ENCODE results near the gene NR4A3.

NR4A3 gene

DNA sequence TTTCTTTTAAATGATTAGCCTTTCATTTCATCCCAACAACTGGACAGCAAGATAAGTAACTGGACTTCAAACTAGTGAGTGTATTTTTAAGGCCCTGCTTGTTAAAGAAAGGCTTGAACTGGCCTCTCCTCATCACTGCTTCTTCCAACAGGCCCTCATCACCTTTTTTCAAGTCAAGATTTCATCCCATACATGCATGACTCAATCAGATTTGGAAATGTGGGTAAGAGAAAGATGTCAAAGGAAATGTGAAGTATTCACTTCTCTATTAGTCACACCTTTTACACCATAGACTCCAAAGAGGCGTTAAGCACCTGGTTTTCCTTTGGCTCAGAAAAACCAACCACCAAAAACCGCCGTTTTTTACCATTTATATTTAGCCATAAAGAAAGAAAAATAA, 4.9 kb downstream of the NR4A3 start:
- Histone ChIP-seq H3K9me2 (replicated peaks; ENCODE audit: insufficient read depth, low read length) (no peaks in the 10 kb centered on the region), H3K27me3 (replicated peaks; ENCODE audit: insufficient read depth, low read length) (peaks cover 17% of the 10 kb centered on the region), H3K36me3 (replicated peaks; ENCODE audit: insufficient read depth, low read length) (no peaks in the 10 kb centered on the region), H4K20me1 (ENCODE audit: insufficient read depth, low read length) (no peaks in the 10 kb centered on the region), H3K79me2 (ENCODE audit: low read length) (no peaks in the 10 kb centered on the region), H3K9me3 (replicated peaks; ENCODE audit: insufficient read depth, low read length) (no peaks in the 10 kb centered on the region), H3K4me3 (ENCODE audit: low read length) (no peak overlapping the region), H3K4me1 (ENCODE audit: low read length) (peaks cover 5% of the 10 kb centered on the region; the same call in 1 of the 2 replicates), H3F3A (ENCODE audit: insufficient read depth, low read length) (peaks cover 13% of the 10 kb centered on the region), H3K27ac (ENCODE audit: low read length) (no peak overlapping the region), H2AFZ (ENCODE audit: low read length) (no peak overlapping the region), H3K4me2 (ENCODE audit: low read depth, low read length) (no peak overlapping the region), H3K9ac (ENCODE audit: low read length) (no peak overlapping the region)
- no peak for DNase-seq
- TF ChIP-seq, protein P1, sequence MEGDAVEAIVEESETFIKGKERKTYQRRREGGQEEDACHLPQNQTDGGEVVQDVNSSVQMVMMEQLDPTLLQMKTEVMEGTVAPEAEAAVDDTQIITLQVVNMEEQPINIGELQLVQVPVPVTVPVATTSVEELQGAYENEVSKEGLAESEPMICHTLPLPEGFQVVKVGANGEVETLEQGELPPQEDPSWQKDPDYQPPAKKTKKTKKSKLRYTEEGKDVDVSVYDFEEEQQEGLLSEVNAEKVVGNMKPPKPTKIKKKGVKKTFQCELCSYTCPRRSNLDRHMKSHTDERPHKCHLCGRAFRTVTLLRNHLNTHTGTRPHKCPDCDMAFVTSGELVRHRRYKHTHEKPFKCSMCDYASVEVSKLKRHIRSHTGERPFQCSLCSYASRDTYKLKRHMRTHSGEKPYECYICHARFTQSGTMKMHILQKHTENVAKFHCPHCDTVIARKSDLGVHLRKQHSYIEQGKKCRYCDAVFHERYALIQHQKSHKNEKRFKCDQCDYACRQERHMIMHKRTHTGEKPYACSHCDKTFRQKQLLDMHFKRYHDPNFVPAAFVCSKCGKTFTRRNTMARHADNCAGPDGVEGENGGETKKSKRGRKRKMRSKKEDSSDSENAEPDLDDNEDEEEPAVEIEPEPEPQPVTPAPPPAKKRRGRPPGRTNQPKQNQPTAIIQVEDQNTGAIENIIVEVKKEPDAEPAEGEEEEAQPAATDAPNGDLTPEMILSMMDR (IDR thresholded peaks at IDR 0.05; ENCODE audit: low read length): no peak
- TF ChIP-seq EZH2phosphoT487 (IDR thresholded peaks at IDR 0.05; ENCODE audit: low read length): no peak
- no peak for TF ChIP-seq EZH2 (optimal IDR thresholded peaks at IDR 0.05; ENCODE audit: low read depth, low read length)

DNA sequence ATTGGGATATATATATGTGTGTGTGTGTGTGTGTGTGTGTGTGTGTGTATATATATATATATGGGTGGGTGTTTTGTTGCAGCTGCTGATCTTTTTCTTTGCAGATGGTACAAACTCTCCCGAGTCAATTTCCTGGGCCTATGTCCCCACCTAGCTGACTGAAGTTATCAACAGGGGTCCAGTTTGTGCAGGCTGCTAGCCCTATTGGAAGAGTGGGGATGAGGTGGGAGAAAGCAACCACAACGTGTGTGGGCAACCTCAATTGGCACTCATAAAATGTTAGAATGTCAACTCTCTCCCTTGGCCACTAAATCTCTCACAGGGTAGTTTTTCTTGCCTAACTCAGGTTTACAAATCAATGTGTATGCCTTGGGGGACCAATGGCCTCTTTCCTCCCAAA, 5.6 kb downstream of the NR4A3 start:
- Histone ChIP-seq H3K79me2 (ENCODE audit: low read length) (no peaks in the 10 kb centered on the region), H3K9ac (ENCODE audit: low read length) (no peak overlapping the region), H3F3A (ENCODE audit: insufficient read depth, low read length) (peaks cover 12% of the 10 kb centered on the region), H3K9me3 (replicated peaks; ENCODE audit: insufficient read depth, low read length) (no peaks in the 10 kb centered on the region), H3K4me1 (ENCODE audit: low read length) (peaks cover 5% of the 10 kb centered on the region; the same call in 1 of the 2 replicates), H3K9me2 (replicated peaks; ENCODE audit: insufficient read depth, low read length) (no peaks in the 10 kb centered on the region), H2AFZ (ENCODE audit: low read length) (no peak overlapping the region), H3K27me3 (replicated peaks; ENCODE audit: insufficient read depth, low read length) (peaks cover 17% of the 10 kb centered on the region), H3K27ac (ENCODE audit: low read length) (no peak overlapping the region), H3K36me3 (replicated peaks; ENCODE audit: insufficient read depth, low read length) (no peaks in the 10 kb centered on the region), H3K4me3 (ENCODE audit: low read length) (no peak overlapping the region), H4K20me1 (ENCODE audit: insufficient read depth, low read length) (no peaks in the 10 kb centered on the region), H3K4me2 (ENCODE audit: low read depth, low read length) (no peak overlapping the region)
- DNase-seq: no peak
- TF ChIP-seq, protein P1 (IDR thresholded peaks at IDR 0.05; ENCODE audit: low read length): no peak
- TF ChIP-seq EZH2 (optimal IDR thresholded peaks at IDR 0.05; ENCODE audit: low read depth, low read length) (no peak), EZH2phosphoT487 (IDR thresholded peaks at IDR 0.05; ENCODE audit: low read length) (no peak)

DNA sequence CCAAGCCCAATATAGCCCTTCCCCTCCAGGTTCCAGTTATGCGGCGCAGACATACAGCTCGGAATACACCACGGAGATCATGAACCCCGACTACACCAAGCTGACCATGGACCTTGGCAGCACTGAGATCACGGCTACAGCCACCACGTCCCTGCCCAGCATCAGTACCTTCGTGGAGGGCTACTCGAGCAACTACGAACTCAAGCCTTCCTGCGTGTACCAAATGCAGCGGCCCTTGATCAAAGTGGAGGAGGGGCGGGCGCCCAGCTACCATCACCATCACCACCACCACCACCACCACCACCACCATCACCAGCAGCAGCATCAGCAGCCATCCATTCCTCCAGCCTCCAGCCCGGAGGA, 6.3 kb downstream of the NR4A3 start:
- Histone ChIP-seq H2AFZ (ENCODE audit: low read length) (no peak overlapping the region), H4K20me1 (ENCODE audit: insufficient read depth, low read length) (no peaks in the 10 kb centered on the region), H3K9me2 (replicated peaks; ENCODE audit: insufficient read depth, low read length) (no peaks in the 10 kb centered on the region), H3K27me3 (replicated peaks; ENCODE audit: insufficient read depth, low read length) (peaks cover 17% of the 10 kb centered on the region), H3F3A (ENCODE audit: insufficient read depth, low read length) (peaks cover 4% of the 10 kb centered on the region; the same call in 1 of the 2 replicates), H3K79me2 (ENCODE audit: low read length) (no peaks in the 10 kb centered on the region), H3K36me3 (replicated peaks; ENCODE audit: insufficient read depth, low read length) (no peaks in the 10 kb centered on the region), H3K9ac (ENCODE audit: low read length) (no peak overlapping the region), H3K4me3 (ENCODE audit: low read length) (no peak overlapping the region), H3K27ac (ENCODE audit: low read length) (no peak overlapping the region), H3K4me2 (ENCODE audit: low read depth, low read length) (no peak overlapping the region), H3K4me1 (ENCODE audit: low read length) (peaks cover 5% of the 10 kb centered on the region; the same call in 1 of the 2 replicates), H3K9me3 (replicated peaks; ENCODE audit: insufficient read depth, low read length) (no peaks in the 10 kb centered on the region)
- no peak for TF ChIP-seq EZH2 (optimal IDR thresholded peaks at IDR 0.05; ENCODE audit: low read depth, low read length)
- TF ChIP-seq, protein P1 (IDR thresholded peaks at IDR 0.05; ENCODE audit: low read length): no peak
- TF ChIP-seq EZH2phosphoT487 (IDR thresholded peaks at IDR 0.05; ENCODE audit: low read length): no peak
- no peak for DNase-seq
